ENCODE results near the gene NFYB.
A peak's percentile ranks its signal among the peaks of the same experiment; 100 is the strongest.
"Not testable (repeated sequence)": the region's sequence is repeated elsewhere in the genome, so short reads cannot be mapped to it uniquely, and the experiment has no call there.

NFYB gene

DNA sequence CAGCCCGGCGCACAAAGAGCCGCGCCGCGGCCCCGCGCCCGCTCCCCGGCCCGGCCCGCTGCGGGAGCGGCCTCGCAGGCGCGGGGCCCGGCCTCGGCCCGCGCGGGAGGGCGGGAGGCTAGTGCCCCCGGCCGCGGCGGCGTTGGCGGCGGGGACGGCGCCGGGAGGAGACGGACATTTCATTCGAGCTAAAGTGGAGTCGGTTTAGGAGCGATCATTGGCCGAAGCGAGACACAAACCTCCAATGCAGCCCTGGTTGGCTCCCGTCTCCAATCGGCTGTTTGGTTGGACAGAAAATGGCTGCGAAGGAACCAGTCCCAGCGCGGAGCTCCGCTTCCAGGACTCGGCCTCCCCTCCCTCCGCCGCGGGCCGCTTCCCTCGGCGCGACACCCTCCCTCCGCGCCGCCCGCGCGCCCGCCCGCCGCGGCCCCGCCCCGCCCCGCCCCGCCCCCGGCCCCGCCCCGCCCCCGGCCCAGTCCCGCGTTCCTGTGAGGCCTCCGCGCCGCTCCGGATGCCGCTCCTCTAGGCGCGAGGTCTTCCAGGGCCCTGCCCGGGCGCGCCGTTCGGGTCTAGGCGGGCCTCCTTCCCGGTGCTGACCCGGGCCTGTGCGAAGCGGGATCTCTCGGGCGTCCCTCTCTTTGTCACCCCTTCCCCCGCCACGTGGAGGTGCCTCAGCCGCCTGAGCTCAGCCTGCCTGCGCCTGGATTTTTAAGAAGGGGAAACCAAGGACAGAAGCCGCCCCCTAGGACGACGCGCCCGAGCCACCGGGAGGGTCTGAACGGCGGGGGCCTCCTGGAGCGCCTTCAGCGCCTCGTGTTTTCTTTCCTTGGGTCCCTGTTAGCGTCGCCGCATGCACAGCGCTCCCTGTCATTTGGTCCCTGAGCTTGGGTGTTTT is at the start of gene NFYB:
Gene NFYB (minus strand): TSS at position 309 of the 895 bp plus-strand sequence. CDS start 2,757 bp downstream, outside the sequence.
- peak; percentile 98 for DNase-seq (ENCODE audit: low read depth)

GRCh38 chr12:104187446-104188155 is 49.6 kb upstream of the NFYB start:
- no peak for DNase-seq (ENCODE audit: low read depth)

DNA sequence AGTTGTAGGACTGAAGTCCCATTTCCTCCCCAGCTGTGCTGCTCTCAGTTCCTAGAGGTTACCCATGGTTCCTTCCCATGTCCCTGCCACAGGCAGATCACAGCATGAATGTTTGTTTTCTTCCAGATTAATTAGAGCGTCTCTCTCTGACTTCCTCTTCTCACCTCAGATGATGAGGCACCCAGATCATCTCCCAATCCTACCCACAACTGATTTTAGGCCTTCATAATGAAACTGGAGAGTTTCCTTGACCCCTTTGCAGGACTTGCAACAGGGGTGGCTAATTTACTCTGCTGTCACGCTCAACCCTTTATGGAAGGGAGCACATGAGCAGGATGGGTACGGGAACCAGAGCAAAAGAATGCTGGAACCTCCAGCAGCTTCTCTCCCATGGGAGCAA is 45.4 kb upstream of the NFYB start:
- no peak for DNase-seq (ENCODE audit: low read depth)

- DNase-seq (ENCODE audit: low read depth) = no peak
These were observed 44.8 kb upstream of the NFYB start for GRCh38 chr12:104182621-104183378.

DNA sequence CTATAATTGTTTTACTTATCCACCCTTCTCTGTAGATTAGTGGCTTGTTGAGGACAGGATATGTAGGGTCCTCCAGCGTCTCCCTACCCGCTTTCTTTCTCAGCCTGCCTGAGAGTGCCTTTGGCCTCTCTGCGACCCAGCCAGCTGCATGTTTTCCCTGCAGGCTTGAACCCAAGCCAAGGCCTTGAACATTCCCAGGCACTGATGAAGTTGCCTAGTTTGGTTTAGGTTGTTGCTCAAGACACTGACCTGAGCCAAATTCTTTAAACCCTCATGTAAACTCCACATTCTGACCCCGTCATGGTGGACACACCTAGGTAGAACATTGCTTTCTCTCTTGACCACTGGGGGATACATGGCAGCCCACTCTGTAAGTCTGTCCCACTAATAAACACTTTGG is 44.1 kb upstream of the NFYB start:
- DNase-seq (ENCODE audit: low read depth) = peak; percentile 93

GRCh38 chr12:104181313-104181712 is 43.3 kb upstream of the NFYB start:
- no peak for DNase-seq (ENCODE audit: low read depth)

DNA sequence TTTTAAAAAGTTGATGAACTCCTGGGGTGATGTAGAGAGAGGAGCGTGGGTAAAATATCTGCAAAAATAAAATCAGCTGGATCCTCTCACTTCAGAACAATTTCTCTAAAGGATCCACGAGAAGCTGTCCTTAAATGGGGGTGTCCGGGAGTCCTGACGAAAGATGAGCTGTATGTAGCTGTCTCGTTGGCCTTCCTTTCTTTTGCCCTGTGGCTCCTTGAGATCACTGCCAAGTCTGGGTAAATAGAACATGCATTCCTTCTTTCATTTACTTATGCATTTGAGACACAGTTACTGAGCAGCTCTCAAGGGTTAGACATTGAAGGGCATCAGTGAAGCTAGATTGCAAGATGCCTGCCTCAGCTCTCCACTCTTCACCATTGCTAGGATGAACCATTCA is 42.4 kb upstream of the NFYB start:
- DNase-seq (ENCODE audit: low read depth) = peak; percentile 50

GRCh38 chr12:104177663-104178501 is 39.9 kb upstream of the NFYB start:
- peak; percentile 96 for DNase-seq (ENCODE audit: low read depth)

GRCh38 chr12:104177336-104177662 is 39.3 kb upstream of the NFYB start:
- no peak for DNase-seq (ENCODE audit: low read depth)

GRCh38 chr12:104175726-104176247 is 37.8 kb upstream of the NFYB start:
- no peak for DNase-seq (ENCODE audit: low read depth)

DNA sequence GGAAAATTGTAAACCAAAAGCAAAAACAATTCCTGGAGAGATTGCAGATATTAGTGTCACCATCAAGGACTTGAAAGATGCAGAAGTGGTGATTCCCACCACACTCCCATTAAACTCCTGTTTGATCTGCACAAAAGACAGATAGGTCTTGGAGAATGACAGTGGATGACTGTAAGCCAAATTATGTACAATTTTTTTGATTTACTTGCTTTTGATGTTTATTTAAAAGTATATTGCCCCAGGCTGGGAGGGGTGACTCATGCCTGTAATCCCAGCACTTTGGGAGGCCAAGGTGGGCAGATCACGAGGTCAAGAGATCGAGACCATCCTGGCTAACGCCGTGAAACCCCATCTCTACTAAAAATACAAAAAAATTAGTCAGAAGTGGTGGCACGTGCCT is 35.8 kb upstream of the NFYB start:
- not testable (repeated sequence) for DNase-seq (ENCODE audit: low read depth)

GRCh38 chr12:104172570-104172947 is 34.5 kb upstream of the NFYB start:
- no peak for DNase-seq (ENCODE audit: low read depth)

DNA sequence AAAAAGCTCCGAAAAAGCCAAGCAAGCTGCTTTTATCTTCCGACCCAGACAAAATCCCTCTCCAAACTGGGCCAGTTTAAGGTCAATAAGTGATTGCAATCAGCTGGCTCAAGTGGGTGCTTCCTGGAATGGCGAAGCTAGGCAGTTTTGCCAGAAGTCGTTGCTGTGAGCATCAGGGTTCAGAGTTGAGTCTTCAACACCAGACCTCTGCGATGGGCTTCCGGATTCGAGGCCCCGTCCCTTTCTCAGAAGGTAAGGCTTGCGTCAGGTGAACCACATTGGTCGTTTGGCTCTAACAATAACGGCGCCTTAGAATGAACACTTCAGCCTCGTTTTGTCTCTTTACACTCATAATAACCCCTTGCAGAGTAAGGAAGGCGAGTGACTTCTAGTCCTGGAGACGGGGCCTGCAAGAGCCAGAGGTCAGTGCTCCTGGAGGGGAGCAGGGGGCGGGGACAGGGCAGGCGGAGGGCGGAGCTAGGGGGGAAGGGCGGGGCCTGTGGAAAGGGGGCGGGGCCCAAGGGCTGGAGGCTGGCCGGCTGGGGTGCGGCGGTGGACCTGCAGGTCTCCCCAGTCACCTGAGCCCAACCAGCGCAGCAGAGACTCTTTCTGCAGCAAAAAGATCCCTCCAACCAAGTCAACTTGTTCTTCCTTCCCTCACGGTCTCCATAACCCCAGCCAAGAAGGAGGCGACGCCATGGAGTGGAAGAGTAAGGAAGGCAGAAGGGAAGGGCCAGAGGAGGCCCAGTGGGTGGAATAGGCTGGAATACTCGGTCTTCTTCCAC is 34.0 kb upstream of the NFYB start:
- no peak for DNase-seq (ENCODE audit: low read depth)

DNA sequence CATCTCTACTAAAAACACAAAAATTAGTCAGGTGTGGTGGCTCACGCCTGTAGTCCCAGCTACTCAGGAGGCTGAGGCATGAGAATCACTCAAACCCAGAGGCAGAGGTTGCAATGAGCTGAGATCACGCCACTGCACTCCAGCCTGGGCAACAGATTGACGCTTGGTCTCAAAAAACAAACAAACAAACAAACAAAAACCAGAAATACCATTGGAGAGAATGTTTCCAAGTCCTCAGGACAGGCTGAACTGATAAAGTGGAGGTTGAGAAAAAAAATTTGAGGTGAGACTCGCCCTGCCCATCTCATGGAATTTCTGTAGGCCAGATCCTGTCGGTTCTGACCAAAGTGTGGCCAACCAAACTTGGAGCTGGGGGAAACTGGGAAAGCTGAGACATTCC is 30.6 kb upstream of the NFYB start:
- no peak for DNase-seq (ENCODE audit: low read depth)

DNA sequence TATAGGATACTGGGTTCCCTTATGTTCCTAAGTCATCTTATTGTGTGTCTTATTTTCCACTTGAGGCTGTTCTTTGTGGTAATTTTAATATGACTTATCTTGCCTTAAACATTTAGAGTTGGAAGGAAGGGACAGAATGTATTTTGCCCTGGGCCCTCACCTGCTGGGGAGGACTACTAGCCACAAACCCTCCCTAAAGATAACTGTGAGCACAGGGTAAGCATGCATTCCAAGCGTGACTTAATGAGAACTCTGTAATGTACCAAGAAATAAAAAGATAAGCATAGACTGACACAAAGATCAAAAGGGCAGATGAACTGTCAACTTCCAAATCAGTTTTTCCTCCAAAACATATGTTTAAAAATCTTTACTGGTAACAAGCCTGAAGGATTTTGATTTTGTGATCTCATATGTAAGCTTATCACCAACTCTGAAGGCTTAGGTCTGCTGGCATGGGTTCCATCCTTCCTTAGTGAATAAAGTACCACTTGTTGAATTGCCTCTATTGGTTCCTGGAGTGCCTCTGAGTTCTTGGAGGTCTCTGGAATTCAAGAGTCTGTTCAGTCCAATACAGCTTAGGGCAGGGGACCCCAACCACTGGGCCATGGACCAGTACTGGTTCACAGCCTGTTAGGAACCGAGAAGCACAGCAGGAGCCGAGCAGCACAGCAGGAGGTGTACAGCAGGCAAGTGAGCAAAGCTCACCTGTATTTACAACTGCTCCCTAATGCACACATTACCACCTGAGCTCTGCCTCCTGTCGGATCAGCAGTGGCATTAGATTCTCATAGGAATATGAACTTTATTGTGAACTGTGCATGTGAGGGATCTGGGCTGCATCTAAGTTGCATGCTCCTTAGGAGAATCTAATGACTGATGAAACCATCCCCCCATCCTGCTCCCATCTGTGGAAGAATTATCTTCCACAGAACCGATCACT is 29.8 kb upstream of the NFYB start:
- no peak for DNase-seq (ENCODE audit: low read depth)

DNA sequence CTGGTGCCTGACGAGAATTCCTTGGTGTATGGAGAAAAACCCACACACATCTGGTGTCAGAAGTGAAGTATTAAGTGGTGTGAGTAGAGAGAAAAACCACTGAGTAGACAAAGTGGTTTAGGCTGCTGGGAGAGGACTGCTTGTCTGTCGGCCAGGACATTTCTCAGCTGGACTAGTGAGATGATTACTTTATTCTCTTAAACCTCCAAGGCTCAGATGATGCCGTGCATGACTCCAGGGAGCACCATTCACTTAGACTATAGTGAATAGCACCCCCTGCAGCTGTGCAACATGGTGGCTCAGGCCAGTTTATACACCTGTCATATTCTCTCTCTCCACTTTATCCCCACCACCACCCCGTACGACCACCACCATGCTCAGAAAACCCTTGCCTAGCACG is 28.5 kb upstream of the NFYB start:
- no peak for DNase-seq (ENCODE audit: low read depth)

DNA sequence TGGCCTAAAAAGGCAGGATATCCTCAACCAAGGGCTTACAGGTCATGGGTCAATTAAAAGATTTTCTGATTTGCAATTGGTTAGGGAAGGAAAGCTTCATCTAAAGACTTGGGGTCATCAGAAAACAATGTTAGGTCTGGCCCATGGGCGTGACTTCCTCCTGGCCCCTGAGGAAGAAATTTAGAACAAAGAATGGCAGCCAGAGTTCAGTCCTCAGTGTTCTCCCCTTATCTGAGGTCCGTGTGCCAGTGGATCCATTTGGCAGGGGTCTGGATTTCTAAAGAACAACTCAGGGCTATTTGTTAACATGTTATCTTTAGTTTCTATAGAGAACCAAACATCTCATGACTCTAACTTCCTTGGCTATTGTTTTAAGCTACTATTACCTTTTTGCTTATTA is 27.8 kb upstream of the NFYB start:
- no peak for DNase-seq (ENCODE audit: low read depth)

GRCh38 chr12:104164634-104165033 is 26.6 kb upstream of the NFYB start:
- no peak for DNase-seq (ENCODE audit: low read depth)

GRCh38 chr12:104163631-104164030 is 25.6 kb upstream of the NFYB start:
- no peak for DNase-seq (ENCODE audit: low read depth)

- not testable (repeated sequence) for DNase-seq (ENCODE audit: low read depth)
These were observed 25.0 kb upstream of the NFYB start for GRCh38 chr12:104163028-104163427.

Data from fibroblast of gingiva (primary cell).